Osteoblast (primary cell): ENCODE measurements around the gene DDX42. TPM values are rescaled to one million over a fixed set of nuclear protein-coding genes. Genes with fewer than 3 reads are reported as not detected.

Experiments used
- DNase-seq: peaks from one replicate; pipeline ENCODE4 v3.0.0; 2011; ENCODE audit warnings: low spot score, mixed read lengths; ENCODE audit not compliant: insufficient read length; ENCODE audit errors: missing footprints
- H2AFZ ChIP-seq: 2 replicates; pipeline ENCODE4 v1.6.0; 2011; ENCODE audit warnings: mild to moderate bottlenecking, low read length
- H3K27ac ChIP-seq: 2 replicates; pipeline ENCODE4 v1.5.1; 2011; ENCODE audit warnings: mild to moderate bottlenecking, low read depth, low read length, moderate library complexity
- H3K27me3 ChIP-seq: 2 replicates; pipeline ENCODE4 v1.6.0; 2012; ENCODE audit warnings: mild to moderate bottlenecking, control low read depth, inconsistent platforms, low read length, moderate library complexity; ENCODE audit not compliant: insufficient read depth
- H3K36me3 ChIP-seq: 2 replicates; pipeline ENCODE4 v1.5.1; 2011; ENCODE audit warnings: mild to moderate bottlenecking, low read length, control low read depth, moderate library complexity; ENCODE audit not compliant: insufficient read depth
- H3K4me1 ChIP-seq: 2 replicates; pipeline ENCODE4 v1.5.1; 2011; ENCODE audit warnings: mild to moderate bottlenecking, low read length, control low read depth, moderate library complexity; ENCODE audit not compliant: insufficient read depth
- H3K4me2 ChIP-seq: 2 replicates; pipeline ENCODE4 v1.6.0; 2011; ENCODE audit warnings: mild to moderate bottlenecking, low read length; ENCODE audit not compliant: insufficient read depth
- H3K4me3 ChIP-seq: fragments of 200-600 bp; sonication (generic); 3 replicates; pipeline ENCODE4 v1.5.1; 2012; ENCODE audit warnings: mild to moderate bottlenecking, low read length, inconsistent platforms; ENCODE audit not compliant: insufficient read depth
- H3K79me2 ChIP-seq: 2 replicates; pipeline ENCODE4 v1.6.0; 2012; ENCODE audit warnings: mild to moderate bottlenecking, low read length, control low read depth, inconsistent platforms; ENCODE audit not compliant: insufficient read depth
- H3K9me3 ChIP-seq: 2 replicates; pipeline ENCODE4 v1.5.1; 2011; ENCODE audit warnings: low read depth, low read length, control low read depth
- H4K20me1 ChIP-seq: 2 replicates; pipeline ENCODE4 v1.6.0; 2012; ENCODE audit warnings: mild to moderate bottlenecking, low read length, control low read depth; ENCODE audit not compliant: insufficient read depth
- total RNA-seq: library from RNA; depleted of rRNA; stranded (reverse); fragments of >200 nt; gene quantifications from 2 replicates; pipeline ENCODE4 v1.2.3, GENCODE V29; 2012
- TF ChIP-seq, protein P1 (sequence below): IDR thresholded peaks from 2 replicates; pipeline ENCODE4 v1.5.1; 2011; ENCODE audit warnings: mild to moderate bottlenecking, low read depth, low read length, moderate library complexity; ENCODE audit errors: extremely low read depth

DDX42 gene
- total RNA-seq, 1 donor = 77.4 TPM

- Histone ChIP-seq H3K79me2 (peaks cover 68% of the 10 kb centered on the region), H2AFZ (no peak overlapping the region), H3K4me2 (peak overlapping the region; percentile 31), H4K20me1 (peaks cover 40% of the 10 kb centered on the region), H3K27ac (no peak overlapping the region), H3K36me3 (peaks cover 30% of the 10 kb centered on the region), H3K4me1 (peaks cover 29% of the 10 kb centered on the region), H3K27me3 (no peaks in the 10 kb centered on the region), H3K9me3 (no peaks in the 10 kb centered on the region), H3K4me3 (no peak overlapping the region)
- TF ChIP-seq, protein P1, sequence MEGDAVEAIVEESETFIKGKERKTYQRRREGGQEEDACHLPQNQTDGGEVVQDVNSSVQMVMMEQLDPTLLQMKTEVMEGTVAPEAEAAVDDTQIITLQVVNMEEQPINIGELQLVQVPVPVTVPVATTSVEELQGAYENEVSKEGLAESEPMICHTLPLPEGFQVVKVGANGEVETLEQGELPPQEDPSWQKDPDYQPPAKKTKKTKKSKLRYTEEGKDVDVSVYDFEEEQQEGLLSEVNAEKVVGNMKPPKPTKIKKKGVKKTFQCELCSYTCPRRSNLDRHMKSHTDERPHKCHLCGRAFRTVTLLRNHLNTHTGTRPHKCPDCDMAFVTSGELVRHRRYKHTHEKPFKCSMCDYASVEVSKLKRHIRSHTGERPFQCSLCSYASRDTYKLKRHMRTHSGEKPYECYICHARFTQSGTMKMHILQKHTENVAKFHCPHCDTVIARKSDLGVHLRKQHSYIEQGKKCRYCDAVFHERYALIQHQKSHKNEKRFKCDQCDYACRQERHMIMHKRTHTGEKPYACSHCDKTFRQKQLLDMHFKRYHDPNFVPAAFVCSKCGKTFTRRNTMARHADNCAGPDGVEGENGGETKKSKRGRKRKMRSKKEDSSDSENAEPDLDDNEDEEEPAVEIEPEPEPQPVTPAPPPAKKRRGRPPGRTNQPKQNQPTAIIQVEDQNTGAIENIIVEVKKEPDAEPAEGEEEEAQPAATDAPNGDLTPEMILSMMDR = no peak
- no peak for DNase-seq
Measured at GRCh38 chr17:63837962-63838600, 64.1 kb downstream of the DDX42 start.

- H3K27me3 ChIP-seq = no peaks in the 10 kb centered on the region
- peaks cover 68% of the 10 kb centered on the region for H3K79me2 ChIP-seq
- H3K4me3 ChIP-seq = no peak overlapping the region
- peaks cover 32% of the 10 kb centered on the region for H3K4me1 ChIP-seq
- peaks cover 40% of the 10 kb centered on the region for H4K20me1 ChIP-seq
- H2AFZ ChIP-seq = no peak overlapping the region
- H3K27ac ChIP-seq = peak overlapping the region; percentile 41
- TF ChIP-seq, protein P1 = no peak
- peak overlapping the region; percentile 31 for H3K4me2 ChIP-seq
- no peaks in the 10 kb centered on the region for H3K9me3 ChIP-seq
- peak; percentile 65 for DNase-seq
- H3K36me3 ChIP-seq = peaks cover 24% of the 10 kb centered on the region
Measured at GRCh38 chr17:63838631-63839171, 64.7 kb downstream of the DDX42 start.

GRCh38 chr17:63840591-63841349 is 66.8 kb downstream of the DDX42 start:
- peaks cover 9% of the 10 kb centered on the region for H3K36me3 ChIP-seq
- peak overlapping the region; percentile 90 for H3K4me2 ChIP-seq
- no peaks in the 10 kb centered on the region for H3K9me3 ChIP-seq
- H3K79me2 ChIP-seq = peaks cover 63% of the 10 kb centered on the region
- TF ChIP-seq, protein P1 = no peak
- H3K4me3 ChIP-seq = peak overlapping the region; percentile 95
- H3K4me1 ChIP-seq = peaks cover 39% of the 10 kb centered on the region
- peaks cover 34% of the 10 kb centered on the region for H4K20me1 ChIP-seq
- peak; percentile 87 for DNase-seq
- no peak overlapping the region for H2AFZ ChIP-seq
- peak overlapping the region; percentile 68 for H3K27ac ChIP-seq
- no peaks in the 10 kb centered on the region for H3K27me3 ChIP-seq
